Measurements from ENCODE around the gene CD9. TPM values are rescaled to one million over a fixed set of nuclear protein-coding genes. Genes with fewer than 3 reads are reported as not detected.

CD9 gene
- total and polyA plus RNA-seq, 4 donors = 267 to 506 (median 294) TPM

- Histone ChIP-seq H3K4me1 (ENCODE audit: control insufficient read depth in 1 of 2, insufficient read depth in 2 of 2, low read length in 2 of 2) (no peaks in the 10 kb centered on the region), H3K4me3 (ENCODE audit: low read length in 2 of 2) (no peak overlapping the region), H3K27me3 (ENCODE audit: control insufficient read depth in 1 of 2, insufficient read depth in 2 of 2, low read length in 1 of 2) (no peaks in the 10 kb centered on the region), H3K27ac (ENCODE audit: low read depth in 1 of 2, low read length in 2 of 2) (no peak overlapping the region), H3K9me3 (ENCODE audit: control insufficient read depth, low read length) (no peaks in the 10 kb centered on the region), H3K36me3 (ENCODE audit: control insufficient read depth in 1 of 2, insufficient read depth in 2 of 2, low read length in 1 of 2) (no peaks in the 10 kb centered on the region)
- DNase-seq = peak in 1 of 2 donors; percentile 47
- ATAC-seq (ENCODE audit: low FRiP score) = peak; percentile 52
- 60 to 64% methylated on average over 5 of the region's 5 CpGs for WGBS, 2 donors
- intact Hi-C loops (cut with DNase I) = no loop called here
Measured at GRCh38 chr12:6250343-6250742, 50.1 kb downstream of the CD9 start.

- Histone ChIP-seq H3K27me3 (ENCODE audit: control insufficient read depth in 1 of 2, insufficient read depth in 2 of 2, low read length in 1 of 2) (no peaks in the 10 kb centered on the region), H3K4me1 (ENCODE audit: control insufficient read depth in 1 of 2, insufficient read depth in 2 of 2, low read length in 2 of 2) (no peaks in the 10 kb centered on the region), H3K4me3 (ENCODE audit: low read length in 2 of 2) (no peak overlapping the region), H3K9me3 (ENCODE audit: control insufficient read depth, low read length) (no peaks in the 10 kb centered on the region), H3K27ac (ENCODE audit: low read depth in 1 of 2, low read length in 2 of 2) (no peak overlapping the region), H3K36me3 (ENCODE audit: control insufficient read depth in 1 of 2, insufficient read depth in 2 of 2, low read length in 1 of 2) (no peaks in the 10 kb centered on the region)
- 85 to 90% methylated on average over 6 of the region's 6 CpGs for WGBS, 2 donors
- peak in 1 of 2 donors; percentile 5 for DNase-seq
- intact Hi-C loops (cut with DNase I) = no loop called here
- ATAC-seq (ENCODE audit: low FRiP score) = no peak
Measured at GRCh38 chr12:6253278-6253677, 53.1 kb downstream of the CD9 start.

- H3K36me3 ChIP-seq (ENCODE audit: control insufficient read depth in 1 of 2, insufficient read depth in 2 of 2, low read length in 1 of 2) = no peaks in the 10 kb centered on the region
- no peak overlapping the region for H3K27ac ChIP-seq (ENCODE audit: low read depth in 1 of 2, low read length in 2 of 2)
- H3K9me3 ChIP-seq (ENCODE audit: control insufficient read depth, low read length) = no peaks in the 10 kb centered on the region
- ATAC-seq (ENCODE audit: low FRiP score) (no peak), DNase-seq (peak in 1 of 2 donors; percentile 30)
- no peaks in the 10 kb centered on the region for H3K27me3 ChIP-seq (ENCODE audit: control insufficient read depth in 1 of 2, insufficient read depth in 2 of 2, low read length in 1 of 2)
- H3K4me1 ChIP-seq (ENCODE audit: control insufficient read depth in 1 of 2, insufficient read depth in 2 of 2, low read length in 2 of 2) = no peaks in the 10 kb centered on the region
- intact Hi-C loops (cut with DNase I) = no loop called here
- WGBS, 2 donors = 91 to 96% methylated on average over 8 of the region's 8 CpGs
- no peak overlapping the region for H3K4me3 ChIP-seq (ENCODE audit: low read length in 2 of 2)
Measured at GRCh38 chr12:6254491-6254890, 54.3 kb downstream of the CD9 start.

GRCh38 chr12:6257007-6257406 is 56.8 kb downstream of the CD9 start:
- Histone ChIP-seq H3K36me3 (ENCODE audit: control insufficient read depth in 1 of 2, insufficient read depth in 2 of 2, low read length in 1 of 2) (no peaks in the 10 kb centered on the region), H3K9me3 (ENCODE audit: control insufficient read depth, low read length) (no peaks in the 10 kb centered on the region), H3K4me1 (ENCODE audit: control insufficient read depth in 1 of 2, insufficient read depth in 2 of 2, low read length in 2 of 2) (no peaks in the 10 kb centered on the region), H3K27me3 (ENCODE audit: control insufficient read depth in 1 of 2, insufficient read depth in 2 of 2, low read length in 1 of 2) (no peaks in the 10 kb centered on the region), H3K4me3 (ENCODE audit: low read length in 2 of 2) (no peak overlapping the region), H3K27ac (ENCODE audit: low read depth in 1 of 2, low read length in 2 of 2) (no peak overlapping the region)
- ATAC-seq (ENCODE audit: low FRiP score) (no peak), DNase-seq (no peak)
- 72 to 82% methylated on average over 6 of the region's 6 CpGs for WGBS, 2 donors
- intact Hi-C loops (cut with DNase I) = no loop called here

GRCh38 chr12:6262211-6262610 is 62.0 kb downstream of the CD9 start:
- ATAC-seq (ENCODE audit: low FRiP score) = no peak
- no peaks in the 10 kb centered on the region for H3K36me3 ChIP-seq (ENCODE audit: control insufficient read depth in 1 of 2, insufficient read depth in 2 of 2, low read length in 1 of 2)
- H3K4me3 ChIP-seq (ENCODE audit: low read length in 2 of 2) = no peak overlapping the region
- intact Hi-C loops (cut with DNase I) = no loop called here
- H3K4me1 ChIP-seq (ENCODE audit: control insufficient read depth in 1 of 2, insufficient read depth in 2 of 2, low read length in 2 of 2) = no peaks in the 10 kb centered on the region
- WGBS, 2 donors = 87 to 89% methylated on average over 3 of the region's 3 CpGs
- H3K27ac ChIP-seq (ENCODE audit: low read depth in 1 of 2, low read length in 2 of 2) = no peak overlapping the region
- H3K27me3 ChIP-seq (ENCODE audit: control insufficient read depth in 1 of 2, insufficient read depth in 2 of 2, low read length in 1 of 2) = no peaks in the 10 kb centered on the region
- H3K9me3 ChIP-seq (ENCODE audit: control insufficient read depth, low read length) = no peaks in the 10 kb centered on the region
- no peak for DNase-seq

GRCh38 chr12:6262623-6263022 is 62.4 kb downstream of the CD9 start:
- no peak overlapping the region for H3K27ac ChIP-seq (ENCODE audit: low read depth in 1 of 2, low read length in 2 of 2)
- intact Hi-C loops (cut with DNase I) = no loop called here
- DNase-seq (no peak), ATAC-seq (ENCODE audit: low FRiP score) (no peak)
- no peaks in the 10 kb centered on the region for H3K9me3 ChIP-seq (ENCODE audit: control insufficient read depth, low read length)
- no peak overlapping the region for H3K4me3 ChIP-seq (ENCODE audit: low read length in 2 of 2)
- H3K27me3 ChIP-seq (ENCODE audit: control insufficient read depth in 1 of 2, insufficient read depth in 2 of 2, low read length in 1 of 2) = no peaks in the 10 kb centered on the region
- 73 to 80% methylated on average over 2 of the region's 2 CpGs for WGBS, 2 donors
- H3K36me3 ChIP-seq (ENCODE audit: control insufficient read depth in 1 of 2, insufficient read depth in 2 of 2, low read length in 1 of 2) = no peaks in the 10 kb centered on the region
- H3K4me1 ChIP-seq (ENCODE audit: control insufficient read depth in 1 of 2, insufficient read depth in 2 of 2, low read length in 2 of 2) = no peaks in the 10 kb centered on the region

DNA sequence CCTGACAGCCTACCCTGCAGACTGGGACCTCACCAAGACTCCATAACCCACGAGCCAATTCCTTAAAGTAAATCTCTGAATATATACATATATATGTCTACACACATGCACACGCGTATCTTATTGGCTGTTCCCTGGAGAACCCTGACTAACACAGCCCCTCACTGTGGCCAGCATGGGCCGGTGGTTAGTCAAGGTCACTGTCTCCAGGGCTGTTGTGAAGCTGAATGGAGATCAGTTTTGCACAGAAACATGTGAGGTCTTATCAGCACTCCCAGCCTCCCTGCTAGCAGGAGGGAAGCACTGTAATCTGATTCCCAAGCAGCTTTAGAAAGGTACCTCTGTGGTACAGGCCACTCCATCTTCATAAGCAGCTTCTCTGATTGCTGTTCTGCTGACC is 63.7 kb downstream of the CD9 start:
- Histone ChIP-seq H3K4me3 (ENCODE audit: low read length in 2 of 2) (no peak overlapping the region), H3K36me3 (ENCODE audit: control insufficient read depth in 1 of 2, insufficient read depth in 2 of 2, low read length in 1 of 2) (no peaks in the 10 kb centered on the region), H3K9me3 (ENCODE audit: control insufficient read depth, low read length) (no peaks in the 10 kb centered on the region), H3K27me3 (ENCODE audit: control insufficient read depth in 1 of 2, insufficient read depth in 2 of 2, low read length in 1 of 2) (no peaks in the 10 kb centered on the region), H3K27ac (ENCODE audit: low read depth in 1 of 2, low read length in 2 of 2) (no peak overlapping the region), H3K4me1 (ENCODE audit: control insufficient read depth in 1 of 2, insufficient read depth in 2 of 2, low read length in 2 of 2) (no peaks in the 10 kb centered on the region)
- ATAC-seq (ENCODE audit: low FRiP score) (no peak), DNase-seq (no peak)
- 88 to 90% methylated on average over 4 of the region's 4 CpGs for WGBS, 2 donors
- intact Hi-C loops (cut with DNase I) = no loop called here

DNA sequence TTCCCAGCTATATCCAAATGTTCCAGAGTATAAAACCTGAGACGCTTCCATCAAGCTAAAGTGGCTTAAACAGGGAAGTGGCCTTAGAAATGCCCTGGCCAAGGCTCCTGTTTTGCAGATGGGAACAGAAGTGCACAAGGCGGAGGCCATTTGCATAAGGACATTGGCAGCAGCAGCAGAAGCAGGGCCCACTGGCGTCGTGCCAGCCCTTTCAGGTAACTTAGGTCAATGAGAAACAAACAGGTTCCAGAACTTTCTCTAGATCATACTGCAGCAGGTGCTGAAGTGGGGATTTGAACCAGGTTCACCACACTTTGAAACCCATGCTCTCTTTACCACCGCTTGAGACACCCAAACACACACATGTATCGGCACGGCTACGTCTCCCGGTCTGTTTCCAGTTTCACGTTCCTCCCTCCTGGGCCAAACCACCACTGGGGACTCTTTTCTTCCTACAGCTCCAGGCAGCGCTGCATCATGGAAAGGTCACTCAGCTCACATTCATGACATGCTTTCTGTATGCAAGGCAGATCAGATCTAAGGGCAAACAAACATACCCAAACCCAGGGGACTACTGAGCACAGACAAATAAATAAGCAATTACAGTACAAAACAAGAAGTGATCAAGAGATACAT is 64.3 kb downstream of the CD9 start:
- Histone ChIP-seq H3K9me3 (ENCODE audit: control insufficient read depth, low read length) (no peaks in the 10 kb centered on the region), H3K4me1 (ENCODE audit: control insufficient read depth in 1 of 2, insufficient read depth in 2 of 2, low read length in 2 of 2) (no peaks in the 10 kb centered on the region), H3K36me3 (ENCODE audit: control insufficient read depth in 1 of 2, insufficient read depth in 2 of 2, low read length in 1 of 2) (no peaks in the 10 kb centered on the region), H3K27ac (ENCODE audit: low read depth in 1 of 2, low read length in 2 of 2) (no peak overlapping the region), H3K27me3 (ENCODE audit: control insufficient read depth in 1 of 2, insufficient read depth in 2 of 2, low read length in 1 of 2) (no peaks in the 10 kb centered on the region), H3K4me3 (ENCODE audit: low read length in 2 of 2) (no peak overlapping the region)
- intact Hi-C loops (cut with DNase I) = no loop called here
- DNase-seq (no peak), ATAC-seq (ENCODE audit: low FRiP score) (no peak)
- WGBS, 2 donors = 83 to 85% methylated on average over 11 of the region's 11 CpGs

DNA sequence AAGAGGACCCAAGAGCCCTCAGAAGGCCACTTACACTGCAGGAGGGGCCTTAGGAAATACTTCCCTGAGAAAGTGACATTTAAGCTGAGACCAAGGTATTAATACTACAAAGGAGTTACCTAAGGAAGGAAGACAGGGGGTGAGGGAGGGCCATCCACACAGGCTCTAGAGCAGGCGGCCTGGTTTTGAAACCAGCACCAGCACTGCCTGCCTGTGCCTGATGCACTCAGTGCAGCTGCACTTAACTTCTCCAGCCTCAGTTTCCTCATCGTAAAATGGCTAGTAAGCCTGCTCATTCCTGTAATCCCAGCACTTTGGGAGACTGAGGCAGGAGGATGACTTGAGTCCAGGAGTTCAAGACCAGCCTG is 64.8 kb downstream of the CD9 start:
- ATAC-seq (ENCODE audit: low FRiP score) = no peak
- intact Hi-C loops (cut with DNase I) = no loop called here
- 96 to 100% methylated on average over 2 of the region's 2 CpGs for WGBS, 2 donors

More for the DNA sequence above, 64.8 kb downstream of the CD9 start:
- Histone ChIP-seq H3K27me3 (ENCODE audit: control insufficient read depth in 1 of 2, insufficient read depth in 2 of 2, low read length in 1 of 2) (no peaks in the 10 kb centered on the region), H3K27ac (ENCODE audit: low read depth in 1 of 2, low read length in 2 of 2) (no peak overlapping the region), H3K36me3 (ENCODE audit: control insufficient read depth in 1 of 2, insufficient read depth in 2 of 2, low read length in 1 of 2) (no peaks in the 10 kb centered on the region), H3K9me3 (ENCODE audit: control insufficient read depth, low read length) (no peaks in the 10 kb centered on the region), H3K4me3 (ENCODE audit: low read length in 2 of 2) (no peak overlapping the region), H3K4me1 (ENCODE audit: control insufficient read depth in 1 of 2, insufficient read depth in 2 of 2, low read length in 2 of 2) (no peaks in the 10 kb centered on the region)
- DNase-seq = peak in 1 of 2 donors; percentile 46

Data from aorta (tissue), 5 donors.